Loucy (cell line): ENCODE results near the gene DCAF7.
A peak's percentile ranks its signal among the peaks of the same experiment; 100 is the strongest.

Experiments
- H2AFZ ChIP-seq: fragments of 200-600 bp; sonication (generic); 2 replicates; pipeline ENCODE4 v1.6.0; 2016; ENCODE audit warnings: antibody characterized with exemption, mild to moderate bottlenecking, low read length, moderate library complexity
- H3F3A ChIP-seq: fragments of 200-600 bp; 2 replicates; pipeline ENCODE4 v1.6.0; 2016; ENCODE audit warnings: antibody characterized with exemption, low read depth, mild to moderate bottlenecking
- H3K27me3 ChIP-seq: fragments of 200-600 bp; sonication (generic); 2 replicates; pipeline ENCODE4 v1.6.1; 2014; ENCODE audit warnings: low read length, mild to moderate bottlenecking; ENCODE audit not compliant: insufficient read depth, poor library complexity, severe bottlenecking
- H3K36me3 ChIP-seq: fragments of 200-600 bp; sonication (generic); 2 replicates; pipeline ENCODE4 v1.6.1; 2016; ENCODE audit warnings: low read length; ENCODE audit not compliant: insufficient read depth
- H3K4me1 ChIP-seq: fragments of 200-600 bp; sonication (generic); 2 replicates; pipeline ENCODE4 v1.5.1; 2014; ENCODE audit warnings: low read length, mild to moderate bottlenecking; ENCODE audit not compliant: insufficient read depth, poor library complexity, severe bottlenecking
- H3K4me2 ChIP-seq: fragments of 200-600 bp; sonication (generic); 2 replicates; pipeline ENCODE4 v1.6.0; 2014; ENCODE audit warnings: antibody characterized with exemption, low read length, low read depth, mild to moderate bottlenecking; ENCODE audit not compliant: poor library complexity, severe bottlenecking
- H3K4me3 ChIP-seq: fragments of 200-600 bp; sonication (generic); 2 replicates; pipeline ENCODE4 v1.5.1; 2014; ENCODE audit warnings: low read length, mild to moderate bottlenecking, mixed read lengths; ENCODE audit not compliant: poor library complexity, severe bottlenecking
- H3K79me2 ChIP-seq: fragments of 200-600 bp; sonication (generic); 2 replicates; pipeline ENCODE4 v1.6.1; 2014; ENCODE audit warnings: low read length; ENCODE audit not compliant: insufficient read depth
- H3K9ac ChIP-seq: fragments of 200-600 bp; sonication (generic); 2 replicates; pipeline ENCODE4 v1.6.0; 2014; ENCODE audit warnings: mild to moderate bottlenecking, low read depth, low read length, moderate library complexity; ENCODE audit not compliant: poor library complexity, severe bottlenecking
- H3K9me2 ChIP-seq: fragments of 200-600 bp; sonication (generic); replicated peaks from 2 replicates; pipeline ENCODE4 v1.6.1; 2016; ENCODE audit warnings: low read depth, low read length, mixed read lengths
- H3K9me3 ChIP-seq: fragments of 200-600 bp; sonication (generic); 2 replicates; pipeline ENCODE4 v1.6.1; 2014; ENCODE audit warnings: mild to moderate bottlenecking, antibody characterized with exemption, low read length, low read depth; ENCODE audit not compliant: insufficient read depth
- H4K20me1 ChIP-seq: fragments of 200-600 bp; sonication (generic); 2 replicates; pipeline ENCODE4 v1.6.0; 2014; ENCODE audit warnings: antibody characterized with exemption, low read length, mild to moderate bottlenecking; ENCODE audit not compliant: insufficient read depth, poor library complexity, severe bottlenecking
- EZH2phosphoT487 ChIP-seq: fragments of 200-600 bp; IDR thresholded peaks from 2 replicates; pipeline ENCODE4 v1.6.1; 2018; ENCODE audit warnings: antibody characterized with exemption, mild to moderate bottlenecking, moderate library complexity, borderline replicate concordance
- TF ChIP-seq, protein P1 (sequence below): fragments of 200-600 bp; sonication (generic); conservative IDR thresholded peaks from 2 replicates; pipeline ENCODE4 v1.5.1; 2014; ENCODE audit warnings: mild to moderate bottlenecking, antibody characterized with exemption, low read length

The DCAF7 gene

DNA sequence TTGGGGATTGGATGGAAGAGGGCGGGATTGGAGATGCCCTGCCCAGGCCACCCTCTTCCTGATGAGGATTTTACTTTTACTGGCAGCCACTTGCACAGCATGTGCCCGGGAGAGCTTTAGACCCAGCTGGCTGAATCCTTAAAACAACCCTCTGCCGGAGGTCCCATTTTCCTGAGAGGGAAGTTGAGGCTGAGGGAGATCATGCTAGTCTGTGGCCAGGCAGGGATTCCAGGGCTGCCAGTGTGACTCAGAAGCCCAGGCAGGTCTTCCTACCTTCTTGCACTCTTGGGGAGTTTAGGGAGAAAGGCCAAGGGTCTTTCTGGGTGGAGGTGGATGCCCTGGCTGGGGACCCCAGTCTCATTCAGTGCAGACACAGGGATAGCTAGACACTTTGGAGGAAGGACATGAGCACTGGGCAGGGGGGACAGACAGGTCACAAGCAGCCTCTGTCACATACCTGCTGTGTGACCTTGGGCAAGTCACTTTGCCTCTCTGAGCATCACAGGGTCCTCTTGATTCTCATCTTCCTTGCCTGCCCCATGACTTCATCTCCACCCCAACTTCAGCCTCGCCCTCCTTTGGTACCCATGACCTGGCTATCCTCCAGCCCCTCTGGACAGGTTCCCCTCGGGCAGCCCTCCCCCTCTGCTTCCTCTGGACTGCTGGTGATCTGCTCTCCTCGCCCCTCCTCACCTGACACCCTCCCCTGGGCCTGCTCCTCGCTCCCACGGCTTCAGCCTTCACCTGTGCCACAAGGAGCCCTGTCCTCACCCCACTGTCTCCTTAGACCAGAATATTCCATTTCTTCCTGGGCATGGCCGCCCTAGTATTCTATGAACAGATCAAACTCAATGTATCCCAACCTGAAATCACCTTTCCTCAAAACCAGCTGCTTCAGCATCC is 11.3 kb upstream of the DCAF7 start:
- Histone ChIP-seq H3F3A (no peaks in the 10 kb centered on the region), H3K4me3 (no peak overlapping the region), H3K4me1 (peaks cover 31% of the 10 kb centered on the region), H3K9me2 (no peaks in the 10 kb centered on the region), H3K9ac (no peak overlapping the region), H3K79me2 (no peaks in the 10 kb centered on the region), H2AFZ (no peak overlapping the region), H4K20me1 (no peaks in the 10 kb centered on the region), H3K36me3 (no peaks in the 10 kb centered on the region), H3K4me2 (no peak overlapping the region), H3K27me3 (no peaks in the 10 kb centered on the region), H3K9me3 (no peaks in the 10 kb centered on the region)
- no peak for TF ChIP-seq EZH2phosphoT487
- TF ChIP-seq, protein P1, sequence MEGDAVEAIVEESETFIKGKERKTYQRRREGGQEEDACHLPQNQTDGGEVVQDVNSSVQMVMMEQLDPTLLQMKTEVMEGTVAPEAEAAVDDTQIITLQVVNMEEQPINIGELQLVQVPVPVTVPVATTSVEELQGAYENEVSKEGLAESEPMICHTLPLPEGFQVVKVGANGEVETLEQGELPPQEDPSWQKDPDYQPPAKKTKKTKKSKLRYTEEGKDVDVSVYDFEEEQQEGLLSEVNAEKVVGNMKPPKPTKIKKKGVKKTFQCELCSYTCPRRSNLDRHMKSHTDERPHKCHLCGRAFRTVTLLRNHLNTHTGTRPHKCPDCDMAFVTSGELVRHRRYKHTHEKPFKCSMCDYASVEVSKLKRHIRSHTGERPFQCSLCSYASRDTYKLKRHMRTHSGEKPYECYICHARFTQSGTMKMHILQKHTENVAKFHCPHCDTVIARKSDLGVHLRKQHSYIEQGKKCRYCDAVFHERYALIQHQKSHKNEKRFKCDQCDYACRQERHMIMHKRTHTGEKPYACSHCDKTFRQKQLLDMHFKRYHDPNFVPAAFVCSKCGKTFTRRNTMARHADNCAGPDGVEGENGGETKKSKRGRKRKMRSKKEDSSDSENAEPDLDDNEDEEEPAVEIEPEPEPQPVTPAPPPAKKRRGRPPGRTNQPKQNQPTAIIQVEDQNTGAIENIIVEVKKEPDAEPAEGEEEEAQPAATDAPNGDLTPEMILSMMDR = no peak

DNA sequence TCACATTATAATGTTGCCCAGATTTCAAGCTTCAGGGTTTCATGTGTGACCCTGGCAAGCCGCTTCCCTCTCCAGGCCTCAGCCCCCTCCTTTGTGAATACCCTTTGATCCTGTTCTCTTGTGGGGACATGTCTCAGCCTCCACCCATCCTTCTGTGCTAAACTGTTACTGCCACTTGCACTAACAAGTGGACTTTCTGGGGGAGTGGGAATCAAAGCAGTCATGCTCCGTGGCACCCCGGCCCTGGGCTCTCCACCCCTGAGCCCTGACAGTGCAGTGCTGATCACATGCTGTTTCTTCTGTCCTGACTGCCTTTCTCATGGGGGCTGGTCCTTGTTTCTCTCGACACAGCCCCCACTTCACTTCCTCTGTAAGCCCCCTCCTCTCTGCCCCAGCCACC is 9.7 kb upstream of the DCAF7 start:
- Histone ChIP-seq H3K4me2 (no peak overlapping the region), H3K9ac (no peak overlapping the region), H3K79me2 (no peaks in the 10 kb centered on the region), H3K4me1 (peaks cover 36% of the 10 kb centered on the region), H3K27me3 (no peaks in the 10 kb centered on the region), H4K20me1 (no peaks in the 10 kb centered on the region), H3K4me3 (no peak overlapping the region), H3K36me3 (no peaks in the 10 kb centered on the region), H3K9me3 (no peaks in the 10 kb centered on the region), H3F3A (no peaks in the 10 kb centered on the region), H2AFZ (peak overlapping the region; percentile 18; the same call in 1 of the 2 replicates), H3K9me2 (no peaks in the 10 kb centered on the region)
- TF ChIP-seq, protein P1 = no peak
- TF ChIP-seq EZH2phosphoT487 = no peak

DNA sequence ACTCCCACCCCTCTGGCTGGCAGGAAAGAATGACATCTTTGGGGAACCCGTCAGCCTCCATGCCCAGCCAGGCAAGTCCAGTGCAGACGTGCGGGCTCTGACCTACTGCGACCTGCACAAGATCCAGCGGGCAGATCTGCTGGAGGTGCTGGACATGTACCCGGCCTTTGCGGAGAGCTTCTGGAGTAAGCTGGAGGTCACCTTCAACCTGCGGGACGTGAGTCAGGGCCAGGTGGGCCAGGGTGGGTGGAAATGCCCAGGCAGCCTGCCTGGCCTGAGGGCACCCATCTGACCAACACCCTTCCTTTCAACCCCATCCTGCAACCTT is 8.1 kb upstream of the DCAF7 start:
- Histone ChIP-seq H3K4me3 (no peak overlapping the region), H3K9me2 (no peaks in the 10 kb centered on the region), H4K20me1 (no peaks in the 10 kb centered on the region), H3K9me3 (no peaks in the 10 kb centered on the region), H2AFZ (no peak overlapping the region), H3K9ac (no peak overlapping the region), H3K4me1 (peaks cover 36% of the 10 kb centered on the region), H3K79me2 (no peaks in the 10 kb centered on the region), H3K36me3 (no peaks in the 10 kb centered on the region), H3K4me2 (no peak overlapping the region), H3F3A (no peaks in the 10 kb centered on the region), H3K27me3 (no peaks in the 10 kb centered on the region)
- TF ChIP-seq, protein P1 = no peak
- no peak for TF ChIP-seq EZH2phosphoT487
